ENCODE data around the gene TRANK1. TPM values are rescaled to one million over a fixed set of nuclear protein-coding genes. Genes with fewer than 3 reads are reported as not detected.

The TRANK1 gene
- total RNA-seq, 1 donor from 2014 or later, result 38.5 TPM

- intact Hi-C loops (cut with DNase I), result no loop called here
- peaks cover 29% of the 10 kb centered on the region for H3K36me3 ChIP-seq
Observed at GRCh38 chr3:36991147-36991546, 46.3 kb upstream of the TRANK1 start.

GRCh38 chr3:36989568-36989967 lies 44.7 kb upstream of the TRANK1 start:
- Histone ChIP-seq H3K27ac (no peak overlapping the region), H3K4me3 (peak overlapping the region; percentile 82), H3K27me3 (no peaks in the 10 kb centered on the region), H3K36me3 (peaks cover 34% of the 10 kb centered on the region), H3K9me3 (no peaks in the 10 kb centered on the region), H3K4me1 (peaks cover 49% of the 10 kb centered on the region)
- DNase-seq (no peak), ATAC-seq (no peak)
- intact Hi-C loops (cut with DNase I), result no loop called here
- no peak for TF ChIP-seq CTCF (IDR thresholded peaks at IDR 0.05)

More at GRCh38 chr3:36991147-36991546, 46.3 kb upstream of the TRANK1 start:
- H3K27ac ChIP-seq, result peak overlapping the region; percentile 98
- H3K4me1 ChIP-seq, result peaks cover 51% of the 10 kb centered on the region
- TF ChIP-seq CTCF (IDR thresholded peaks at IDR 0.05), result no peak
- DNase-seq (no peak), ATAC-seq (no peak)
- H3K9me3 ChIP-seq, result no peaks in the 10 kb centered on the region
- H3K27me3 ChIP-seq, result no peaks in the 10 kb centered on the region
- peak overlapping the region; percentile 82 for H3K4me3 ChIP-seq

GRCh38 chr3:36989005-36989404 lies 44.2 kb upstream of the TRANK1 start:
- intact Hi-C loops (cut with DNase I), result no loop called here
- TF ChIP-seq CTCF (IDR thresholded peaks at IDR 0.05), result no peak

GRCh38 chr3:36988356-36988755 lies 43.5 kb upstream of the TRANK1 start:
- H3K9me3 ChIP-seq, result no peaks in the 10 kb centered on the region
- peaks cover 47% of the 10 kb centered on the region for H3K36me3 ChIP-seq
- TF ChIP-seq CTCF (IDR thresholded peaks at IDR 0.05), result no peak
- H3K27ac ChIP-seq, result no peak overlapping the region
- peaks cover 43% of the 10 kb centered on the region for H3K4me1 ChIP-seq
- intact Hi-C loops (cut with DNase I), result no loop called here
- DNase-seq (no peak), ATAC-seq (no peak)
- no peaks in the 10 kb centered on the region for H3K27me3 ChIP-seq
- peak overlapping the region; percentile 82 for H3K4me3 ChIP-seq

More at GRCh38 chr3:36989005-36989404, 44.2 kb upstream of the TRANK1 start:
- peaks cover 43% of the 10 kb centered on the region for H3K4me1 ChIP-seq
- H3K27me3 ChIP-seq, result no peaks in the 10 kb centered on the region
- ATAC-seq (no peak), DNase-seq (no peak)
- peaks cover 40% of the 10 kb centered on the region for H3K36me3 ChIP-seq
- H3K9me3 ChIP-seq, result no peaks in the 10 kb centered on the region
- peak overlapping the region; percentile 82 for H3K4me3 ChIP-seq
- H3K27ac ChIP-seq, result no peak overlapping the region

- no peak for TF ChIP-seq CTCF (IDR thresholded peaks at IDR 0.05)
- Histone ChIP-seq H3K9me3 (no peaks in the 10 kb centered on the region), H3K4me3 (no peak overlapping the region), H3K4me1 (no peaks in the 10 kb centered on the region), H3K27ac (no peak overlapping the region), H3K36me3 (peaks cover 39% of the 10 kb centered on the region), H3K27me3 (no peaks in the 10 kb centered on the region)
- intact Hi-C loops (cut with DNase I), result no loop called here
- ATAC-seq, result no peak
- no peak for DNase-seq
Observed at GRCh38 chr3:36981006-36981405, 36.2 kb upstream of the TRANK1 start.

GRCh38 chr3:36973139-36973538 lies 28.3 kb upstream of the TRANK1 start:
- DNase-seq (no peak), ATAC-seq (no peak)
- Histone ChIP-seq H3K27me3 (no peaks in the 10 kb centered on the region), H3K4me1 (peaks cover 10% of the 10 kb centered on the region), H3K36me3 (no peaks in the 10 kb centered on the region), H3K27ac (no peak overlapping the region), H3K4me3 (no peak overlapping the region), H3K9me3 (no peaks in the 10 kb centered on the region)
- intact Hi-C loops (cut with DNase I), result no loop called here
- TF ChIP-seq CTCF (IDR thresholded peaks at IDR 0.05), result no peak
